ENCODE measurements around the gene WDR4.
"Not testable (repeated sequence)": the region's sequence is repeated elsewhere in the genome, so short reads cannot be mapped to it uniquely, and the experiment has no call there.

The WDR4 gene

DNA sequence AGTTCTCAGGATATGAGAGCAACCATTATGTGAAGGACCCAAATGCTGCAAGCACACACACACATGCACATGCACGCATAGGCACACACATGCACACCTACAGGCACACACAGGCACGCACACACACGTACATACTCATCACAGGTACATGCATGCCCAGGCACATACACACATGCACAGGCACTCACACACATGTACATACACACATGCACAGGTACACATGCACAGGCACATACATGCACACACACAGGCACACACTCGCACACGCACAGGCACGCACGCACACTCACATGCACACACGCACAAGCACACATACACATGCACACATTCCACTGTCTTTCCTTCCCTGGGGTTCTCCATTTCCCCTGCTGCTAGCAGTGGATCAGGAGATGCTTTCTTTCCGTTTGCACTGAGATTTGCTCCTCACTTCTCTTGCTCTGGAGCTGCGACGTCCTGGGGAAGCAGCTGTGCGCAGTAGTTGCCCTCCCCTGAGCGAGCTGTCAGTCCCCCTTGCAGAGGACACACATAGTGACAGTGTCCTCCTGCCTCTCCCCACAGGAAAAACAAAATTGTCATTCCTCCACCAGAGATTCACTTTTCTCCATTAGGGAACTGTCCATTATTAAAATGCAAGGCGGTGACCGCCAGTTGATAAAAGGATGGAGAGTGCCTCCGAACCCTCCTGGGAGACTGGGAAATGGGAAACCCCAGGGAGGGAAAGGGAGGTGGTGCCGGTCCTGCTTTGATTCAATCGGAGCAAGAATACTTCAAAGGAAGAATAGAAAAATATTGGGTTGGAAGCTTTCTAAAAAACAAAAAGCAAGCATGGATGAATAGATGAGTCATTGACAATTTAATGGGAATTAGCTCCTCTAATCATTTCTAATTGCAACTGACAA, 69.5 kb downstream of the WDR4 start:
- no peak for DNase-seq

DNA sequence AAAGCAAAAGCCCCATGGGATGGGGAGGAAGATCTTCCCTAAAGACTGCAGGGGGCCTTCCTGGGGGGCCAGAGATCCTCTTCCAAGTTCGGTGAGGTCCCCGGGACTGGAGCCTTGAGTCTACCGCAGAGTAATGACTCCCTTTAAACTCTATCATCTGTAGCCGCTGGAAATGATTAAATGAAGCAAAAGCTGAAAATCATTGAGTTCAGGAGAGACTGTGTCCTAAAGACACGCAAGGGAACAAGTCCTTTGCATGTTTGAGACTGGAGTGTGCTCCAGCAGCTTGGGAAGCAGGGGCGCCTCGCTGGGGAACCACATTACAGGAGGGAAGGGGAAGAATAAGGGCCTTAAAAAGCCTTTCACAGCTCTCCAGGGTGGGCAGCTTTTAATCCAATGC, 70.2 kb downstream of the WDR4 start:
- DNase-seq, result no peak

DNA sequence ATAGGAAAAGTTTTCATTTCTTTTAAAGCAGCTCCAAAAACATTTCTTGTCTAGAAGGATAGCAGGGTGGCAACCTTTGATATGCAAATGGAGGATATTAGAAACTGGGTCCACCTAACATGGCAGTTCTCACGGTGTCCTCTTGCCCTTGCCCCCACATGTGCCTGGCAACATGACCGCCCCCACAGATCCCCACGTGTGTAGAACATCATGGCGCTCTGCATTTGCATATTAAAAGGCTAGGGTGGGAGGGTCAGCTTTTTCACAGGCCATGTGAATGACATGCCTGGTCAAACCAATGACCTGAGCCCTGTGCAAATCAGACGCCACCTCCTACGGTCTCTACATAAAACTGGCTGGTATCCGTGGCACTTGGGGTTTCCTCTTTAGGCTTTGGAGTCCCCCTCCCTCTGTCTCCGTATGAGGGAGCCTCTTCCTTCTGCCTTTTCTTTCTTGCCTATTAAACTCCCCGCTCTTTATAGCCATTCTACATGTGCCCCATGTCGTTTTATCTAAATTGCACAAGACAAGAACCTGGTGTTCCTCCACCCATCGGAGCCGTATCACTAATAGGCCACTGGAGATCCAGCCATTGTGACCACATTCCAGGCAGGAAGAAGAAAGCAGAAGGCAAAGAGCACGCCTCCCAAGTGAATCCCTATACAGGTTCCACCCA, 71.3 kb downstream of the WDR4 start:
- DNase-seq, result no peak

DNA sequence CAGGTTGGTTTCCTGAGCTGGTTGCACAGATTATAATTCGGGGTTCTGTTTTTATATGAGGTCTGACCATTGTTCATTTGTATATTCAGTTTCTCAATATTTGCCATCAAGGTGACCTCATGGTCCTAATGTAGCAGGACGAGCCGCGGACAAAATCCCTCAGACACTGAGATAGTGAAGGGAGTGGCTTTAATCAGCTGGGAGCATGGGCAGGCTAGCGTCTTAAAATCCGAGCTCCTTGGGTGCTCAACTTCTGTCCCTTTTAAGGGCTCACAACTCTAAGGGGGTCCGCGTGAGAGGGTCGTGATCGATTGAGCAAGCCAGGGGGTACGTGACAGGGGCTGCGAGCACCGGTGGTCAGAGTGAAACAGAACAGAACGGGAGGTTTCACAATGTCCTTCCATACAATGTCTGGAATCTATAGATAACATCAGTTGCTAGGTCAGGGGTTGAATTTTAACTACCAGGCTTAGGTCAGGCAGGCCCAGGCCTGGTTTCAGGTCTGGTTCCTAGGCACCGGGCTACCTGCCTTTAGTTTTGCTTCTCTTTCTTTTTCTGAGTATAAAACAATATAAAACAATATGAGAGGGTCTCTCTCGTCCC, 71.9 kb downstream of the WDR4 start:
- not testable (repeated sequence) for DNase-seq

DNA sequence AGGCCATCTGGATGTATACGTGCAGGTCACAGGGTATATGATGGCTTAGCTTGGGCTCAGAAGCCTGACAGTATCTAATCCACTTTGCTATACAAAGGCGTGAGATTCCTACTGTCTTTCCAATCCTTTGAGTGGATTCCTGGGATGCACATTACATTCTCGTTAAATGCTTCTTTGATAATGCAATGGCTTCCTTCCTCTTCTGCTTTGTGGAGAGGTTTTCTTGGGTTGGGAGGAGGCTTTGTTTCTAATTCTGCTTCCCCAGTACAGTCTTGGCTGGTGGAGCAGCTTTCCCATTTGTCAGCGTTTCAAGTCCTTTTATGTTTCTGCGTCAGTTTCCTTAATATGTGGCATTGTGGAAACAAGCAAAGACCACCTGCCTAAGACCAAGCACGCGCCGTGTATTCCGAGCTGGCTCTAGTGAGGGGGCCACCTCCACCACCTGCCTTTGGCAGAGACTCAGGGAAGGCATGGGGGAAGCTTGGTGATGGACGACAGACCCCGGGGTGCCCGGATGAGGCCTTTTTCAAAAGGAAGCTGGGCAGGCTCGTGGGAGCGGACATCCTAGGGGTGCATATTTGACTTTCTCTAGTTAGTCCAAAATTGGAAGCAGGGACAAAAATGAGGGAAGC, 72.7 kb downstream of the WDR4 start:
- no peak for DNase-seq

DNA sequence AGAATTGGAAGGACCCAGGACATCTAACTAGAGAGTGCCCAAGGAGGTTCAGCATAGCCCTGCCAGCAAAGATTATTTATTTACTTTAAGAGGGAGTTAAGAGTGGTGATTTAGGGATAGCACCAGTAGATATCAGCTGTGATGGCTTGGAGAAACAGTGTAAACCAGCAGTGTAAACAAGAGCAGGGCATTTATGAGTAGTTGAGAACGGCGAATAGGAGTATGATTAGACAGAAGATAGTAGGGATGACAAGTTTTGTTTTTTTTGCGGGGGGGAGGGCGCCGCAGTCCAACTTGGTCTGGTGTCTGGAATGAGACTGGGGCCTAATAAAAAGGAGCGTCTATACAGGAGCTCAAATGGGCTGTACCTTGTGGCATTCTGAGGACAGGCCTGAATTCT, 77.7 kb downstream of the WDR4 start:
- DNase-seq, result not testable (repeated sequence)

DNA sequence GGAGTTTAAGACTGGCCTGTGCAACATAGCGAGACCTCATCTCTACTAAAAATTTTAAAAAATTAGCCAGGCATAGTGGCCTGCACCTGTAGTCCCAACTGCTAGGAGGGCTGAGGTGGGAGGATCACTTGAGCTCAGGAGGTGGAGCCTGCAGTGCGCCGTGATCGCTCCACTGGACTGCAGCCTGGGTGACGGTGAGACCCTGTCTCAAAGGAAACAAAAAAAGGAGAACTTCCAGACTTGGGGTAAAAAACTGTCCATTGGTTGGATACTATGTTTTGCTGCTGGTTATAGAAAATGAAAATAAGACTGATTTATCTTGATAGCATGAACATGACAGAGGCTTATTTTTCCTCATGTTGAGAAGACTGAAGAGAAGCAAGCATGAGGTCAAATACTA, 79.4 kb downstream of the WDR4 start:
- no peak for DNase-seq

DNA sequence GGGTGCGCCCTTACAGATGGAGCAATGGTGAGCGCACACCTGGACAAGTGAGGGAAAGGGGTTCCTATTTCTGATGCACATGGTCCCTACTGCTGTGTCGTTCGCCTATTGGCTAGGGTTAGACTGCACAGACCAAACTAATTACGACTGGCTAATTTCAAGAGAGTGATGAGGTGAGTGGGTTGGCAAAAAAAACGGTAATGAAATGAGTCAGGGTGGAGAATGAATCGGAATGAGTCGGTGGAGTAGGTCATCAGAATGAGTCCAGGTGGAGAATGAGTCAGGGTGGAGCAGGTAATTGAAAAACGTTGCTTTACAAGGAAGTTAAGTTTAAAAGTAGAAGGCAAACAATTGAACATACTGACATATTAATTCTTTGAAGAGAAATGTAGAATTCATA, 79.8 kb downstream of the WDR4 start:
- peak; percentile 8 for DNase-seq
